K562 (cell line): Measurements from ENCODE around the gene GGCT.

ENCODE experiments used
- BRF1 ChIP-seq: IDR thresholded peaks from 3 replicates; pipeline ENCODE4 v1.6.1; 2011; ENCODE audit warnings: borderline replicate concordance, mild to moderate bottlenecking; ENCODE audit not compliant: insufficient read length; ENCODE audit errors: extremely low read depth
- HMG20B ChIP-seq: fragments of 250-450 bp; sonication (Bioruptor Pico); IDR thresholded peaks from 2 replicates; pipeline ENCODE4 v1.5.0; 2021; ENCODE audit warnings: mild to moderate bottlenecking
- NONO ChIP-seq, 2 experiments: fragments of 200-400 bp in 1 of 2; fragments of 450-650 bp in 1 of 2; formaldehyde crosslinking in 1 of 2; IDR thresholded peaks; 2 replicates each; pipeline ENCODE4 v1.6.1; 2017; ENCODE audit warnings: low read depth in 2 of 2, mild to moderate bottlenecking in 2 of 2, moderate library complexity in 2 of 2, low read length in 1 of 2
- NR3C1 ChIP-seq: sonication (generic); formaldehyde crosslinking; IDR thresholded peaks from 2 replicates; pipeline ENCODE4 v1.8.1; 2022; ENCODE audit warnings: missing genetic modification reagents
- POLR2A ChIP-seq: fragments of 450-650 bp; conservative IDR thresholded peaks from 2 replicates; pipeline ENCODE4 v1.6.1; 2016
- SP2 ChIP-seq: IDR thresholded peaks from 2 replicates; pipeline ENCODE4 v1.6.1; 2011; ENCODE audit warnings: mild to moderate bottlenecking, low read depth, low read length, moderate library complexity; ENCODE audit not compliant: poor library complexity, severe bottlenecking; ENCODE audit errors: extremely low read depth
- ZNF224 ChIP-seq: sonication (generic); formaldehyde crosslinking; IDR thresholded peaks from 2 replicates; pipeline ENCODE4 v1.8.0; 2022; ENCODE audit warnings: mild to moderate bottlenecking, missing genetic modification reagents
- ZNF431 ChIP-seq: sonication (generic); formaldehyde crosslinking; IDR thresholded peaks from 2 replicates; pipeline ENCODE4 v1.8.0; 2022; ENCODE audit warnings: mild to moderate bottlenecking, missing genetic modification reagents
- ZNF551 ChIP-seq: fragments of 250-450 bp; sonication (Bioruptor Pico); IDR thresholded peaks from 2 replicates; pipeline ENCODE4 v1.5.0; 2021; ENCODE audit warnings: mild to moderate bottlenecking, moderate library complexity
- TF ChIP-seq, protein P1 (sequence below), 3 experiments: IDR thresholded peaks in 2 of 3; conservative IDR thresholded peaks in 1 of 3; 2 replicates each; pipeline ENCODE4 v1.5.1; 2011 to 2012; ENCODE audit warnings: low read length in 3 of 3, mild to moderate bottlenecking in 3 of 3, control low read depth in 2 of 3, improper control_type of control experiment in 1 of 3, inconsistent platforms in 1 of 3, low read depth in 1 of 3, mixed read lengths in 1 of 3, moderate library complexity in 1 of 3; ENCODE audit not compliant: insufficient read depth in 2 of 3
- TF ChIP-seq, protein P2 (sequence below): sonication (generic); formaldehyde crosslinking; IDR thresholded peaks from 2 replicates; pipeline ENCODE4 v1.4.0; 2020; ENCODE audit warnings: mild to moderate bottlenecking, missing genetic modification reagents
- TF ChIP-seq, protein P3 (sequence below): fragments of 450-650 bp; conservative IDR thresholded peaks from 2 replicates; pipeline ENCODE4 v1.6.1; 2016; ENCODE audit warnings: missing genetic modification characterization, low read depth, mild to moderate bottlenecking, control low read depth, missing compliant biosample characterization

DNA sequence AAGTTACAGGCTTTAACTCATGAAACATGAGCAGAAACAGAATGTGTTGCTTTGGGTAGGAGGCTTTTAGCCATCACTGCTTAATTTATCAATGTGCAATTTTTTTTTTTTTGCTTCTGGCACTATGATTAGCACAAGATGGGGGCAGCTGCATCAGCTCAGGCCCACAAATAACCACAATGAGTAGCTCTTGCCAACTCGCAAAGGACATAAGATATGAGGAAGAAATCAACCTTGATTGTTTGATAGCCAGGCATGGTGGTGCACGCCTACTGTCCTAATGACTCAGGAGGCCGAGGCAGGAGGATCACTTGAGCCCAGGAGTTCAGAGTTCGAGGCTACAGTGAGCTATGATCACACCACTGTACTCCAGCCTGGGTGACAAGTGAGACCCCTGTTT is 38.4 kb downstream of the GGCT start:
- TF ChIP-seq HMG20B (CRISPR knock-in tag) (no peak), ZNF551 (CRISPR knock-in tag) (no peak), ZNF224 (no peak), SP2 (no peak), NONO (IDR thresholded peaks at IDR 0.05; ENCODE audit: low read depth in 2 of 2, low read length in 1 of 2) (no peak), ZNF431 (CRISPR knock-in tag) (no peak), NR3C1 (CRISPR knock-in tag) (no peak), BRF1 (no peak), POLR2A (no peak)
- TF ChIP-seq, protein P1, sequence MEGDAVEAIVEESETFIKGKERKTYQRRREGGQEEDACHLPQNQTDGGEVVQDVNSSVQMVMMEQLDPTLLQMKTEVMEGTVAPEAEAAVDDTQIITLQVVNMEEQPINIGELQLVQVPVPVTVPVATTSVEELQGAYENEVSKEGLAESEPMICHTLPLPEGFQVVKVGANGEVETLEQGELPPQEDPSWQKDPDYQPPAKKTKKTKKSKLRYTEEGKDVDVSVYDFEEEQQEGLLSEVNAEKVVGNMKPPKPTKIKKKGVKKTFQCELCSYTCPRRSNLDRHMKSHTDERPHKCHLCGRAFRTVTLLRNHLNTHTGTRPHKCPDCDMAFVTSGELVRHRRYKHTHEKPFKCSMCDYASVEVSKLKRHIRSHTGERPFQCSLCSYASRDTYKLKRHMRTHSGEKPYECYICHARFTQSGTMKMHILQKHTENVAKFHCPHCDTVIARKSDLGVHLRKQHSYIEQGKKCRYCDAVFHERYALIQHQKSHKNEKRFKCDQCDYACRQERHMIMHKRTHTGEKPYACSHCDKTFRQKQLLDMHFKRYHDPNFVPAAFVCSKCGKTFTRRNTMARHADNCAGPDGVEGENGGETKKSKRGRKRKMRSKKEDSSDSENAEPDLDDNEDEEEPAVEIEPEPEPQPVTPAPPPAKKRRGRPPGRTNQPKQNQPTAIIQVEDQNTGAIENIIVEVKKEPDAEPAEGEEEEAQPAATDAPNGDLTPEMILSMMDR (IDR thresholded peaks at IDR 0.05 in 2 of 3, conservative IDR thresholded peaks at IDR 0.05 in 1 of 3; ENCODE audit: insufficient read depth in 2 of 3, low read depth in 1 of 3, low read length in 3 of 3), result no peak
- TF ChIP-seq, protein P2, sequence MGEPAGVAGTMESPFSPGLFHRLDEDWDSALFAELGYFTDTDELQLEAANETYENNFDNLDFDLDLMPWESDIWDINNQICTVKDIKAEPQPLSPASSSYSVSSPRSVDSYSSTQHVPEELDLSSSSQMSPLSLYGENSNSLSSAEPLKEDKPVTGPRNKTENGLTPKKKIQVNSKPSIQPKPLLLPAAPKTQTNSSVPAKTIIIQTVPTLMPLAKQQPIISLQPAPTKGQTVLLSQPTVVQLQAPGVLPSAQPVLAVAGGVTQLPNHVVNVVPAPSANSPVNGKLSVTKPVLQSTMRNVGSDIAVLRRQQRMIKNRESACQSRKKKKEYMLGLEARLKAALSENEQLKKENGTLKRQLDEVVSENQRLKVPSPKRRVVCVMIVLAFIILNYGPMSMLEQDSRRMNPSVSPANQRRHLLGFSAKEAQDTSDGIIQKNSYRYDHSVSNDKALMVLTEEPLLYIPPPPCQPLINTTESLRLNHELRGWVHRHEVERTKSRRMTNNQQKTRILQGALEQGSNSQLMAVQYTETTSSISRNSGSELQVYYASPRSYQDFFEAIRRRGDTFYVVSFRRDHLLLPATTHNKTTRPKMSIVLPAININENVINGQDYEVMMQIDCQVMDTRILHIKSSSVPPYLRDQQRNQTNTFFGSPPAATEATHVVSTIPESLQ (CRISPR knock-in tag), result no peak
- TF ChIP-seq, protein P3, sequence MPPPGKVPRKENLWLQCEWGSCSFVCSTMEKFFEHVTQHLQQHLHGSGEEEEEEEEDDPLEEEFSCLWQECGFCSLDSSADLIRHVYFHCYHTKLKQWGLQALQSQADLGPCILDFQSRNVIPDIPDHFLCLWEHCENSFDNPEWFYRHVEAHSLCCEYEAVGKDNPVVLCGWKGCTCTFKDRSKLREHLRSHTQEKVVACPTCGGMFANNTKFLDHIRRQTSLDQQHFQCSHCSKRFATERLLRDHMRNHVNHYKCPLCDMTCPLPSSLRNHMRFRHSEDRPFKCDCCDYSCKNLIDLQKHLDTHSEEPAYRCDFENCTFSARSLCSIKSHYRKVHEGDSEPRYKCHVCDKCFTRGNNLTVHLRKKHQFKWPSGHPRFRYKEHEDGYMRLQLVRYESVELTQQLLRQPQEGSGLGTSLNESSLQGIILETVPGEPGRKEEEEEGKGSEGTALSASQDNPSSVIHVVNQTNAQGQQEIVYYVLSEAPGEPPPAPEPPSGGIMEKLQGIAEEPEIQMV (tag), result no peak
